Forelimb muscle (tissue), 1 donor: ENCODE results near the gene TBC1D22A. TPM values are rescaled to one million over a fixed set of nuclear protein-coding genes. Genes with fewer than 3 reads are reported as not detected.

Source experiments
- DNase-seq: peaks from one replicate; pipeline ENCODE4 v3.0.0-alpha.2; 2013; ENCODE audit warnings: low read depth
- polyA plus RNA-seq: library from polyadenylated mRNA; unstranded; fragments of 120-200 nt; gene quantifications from one replicate; pipeline ENCODE4 v1.2.1, GENCODE V29; 2013; ENCODE audit not compliant: insufficient read length

Gene TBC1D22A
- polyA plus RNA-seq, 1 donor, result 14.2 TPM

DNA sequence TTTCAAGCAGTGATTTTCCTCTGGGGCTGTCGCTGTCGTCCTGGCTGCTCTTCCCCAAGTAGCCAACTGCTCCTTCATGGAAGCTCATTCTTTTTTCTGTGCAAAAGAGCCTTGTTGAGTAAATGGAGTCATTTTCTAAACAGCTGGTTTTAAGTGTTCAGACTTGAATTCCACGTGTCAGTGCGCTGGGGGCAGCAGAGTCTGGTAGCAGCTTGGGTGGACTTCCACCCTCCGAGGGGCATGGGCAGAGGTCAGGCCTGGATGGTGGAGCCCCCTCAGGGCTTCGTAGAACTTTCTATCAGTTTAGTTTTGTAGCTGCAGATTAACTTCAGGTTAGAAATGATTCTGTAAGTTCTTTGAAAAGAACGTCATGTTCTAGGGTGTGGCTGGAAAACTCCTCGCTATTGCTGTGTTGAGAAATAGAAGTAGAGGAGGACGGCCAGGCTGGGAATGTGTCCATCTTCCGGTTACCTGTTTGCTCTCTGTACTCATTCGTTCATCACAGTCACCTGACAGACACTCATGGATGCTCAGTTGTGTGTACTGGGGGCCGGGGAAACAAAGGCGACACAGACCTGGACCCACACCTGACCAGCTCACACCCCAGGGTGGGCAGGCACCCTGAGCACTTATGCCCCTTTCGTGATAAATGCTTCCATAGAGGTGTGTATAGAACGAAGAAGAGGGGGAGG lies 270.7 kb downstream of the TBC1D22A start:
- DNase-seq, result no peak

DNA sequence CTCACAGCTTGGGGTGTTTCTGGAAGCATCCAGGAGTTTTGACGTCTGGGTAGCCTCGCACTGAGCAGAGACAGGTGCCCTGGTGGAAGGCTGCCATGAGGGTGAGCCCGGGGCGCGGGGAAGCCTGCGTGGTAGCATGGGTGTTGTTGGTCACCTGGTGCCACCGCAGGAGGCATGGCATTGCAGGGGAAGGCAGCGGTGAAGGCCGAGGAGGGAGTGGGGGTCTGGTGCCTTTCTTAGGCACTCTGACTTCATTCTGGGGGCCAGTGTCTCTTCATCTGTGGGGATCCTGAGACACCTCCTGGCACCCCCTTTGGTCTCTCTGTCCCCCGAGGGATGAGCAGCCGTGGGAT lies 271.2 kb downstream of the TBC1D22A start:
- no peak for DNase-seq

DNA sequence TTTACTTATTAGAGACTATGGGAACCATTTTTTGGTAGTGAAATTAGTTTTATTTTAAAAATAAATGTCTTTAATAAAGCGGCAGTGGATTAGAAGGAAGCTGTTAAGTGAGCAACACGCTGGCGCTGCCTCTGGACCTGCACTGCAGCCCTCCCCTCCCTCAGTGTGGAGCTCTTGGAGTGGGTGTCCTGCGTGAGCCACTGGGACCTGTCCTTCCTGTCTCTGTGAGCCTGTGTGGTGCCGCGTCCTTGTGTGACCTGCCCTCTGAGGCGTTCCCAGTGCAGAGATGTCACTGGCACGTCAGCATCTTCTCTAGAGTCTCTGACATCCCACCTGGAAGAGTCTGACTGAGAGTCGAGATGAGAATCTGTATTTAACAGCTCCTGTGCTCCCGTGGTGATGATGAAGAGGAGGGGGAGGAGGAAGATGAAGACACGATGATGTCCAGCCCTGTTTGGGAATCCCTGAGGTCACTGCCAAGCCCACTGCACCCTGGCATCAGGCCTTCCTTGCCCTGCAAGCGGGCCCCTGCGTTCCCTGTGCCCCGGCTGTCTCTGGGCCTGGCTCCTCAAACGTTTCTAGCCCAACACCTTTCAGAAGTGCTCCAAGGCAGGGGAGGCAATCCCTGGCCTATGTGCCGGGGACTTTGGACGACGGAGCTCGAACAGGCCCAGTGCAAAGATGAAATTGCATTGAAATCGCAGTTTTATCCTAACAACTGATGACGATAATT lies 271.8 kb downstream of the TBC1D22A start:
- DNase-seq, result no peak

DNA sequence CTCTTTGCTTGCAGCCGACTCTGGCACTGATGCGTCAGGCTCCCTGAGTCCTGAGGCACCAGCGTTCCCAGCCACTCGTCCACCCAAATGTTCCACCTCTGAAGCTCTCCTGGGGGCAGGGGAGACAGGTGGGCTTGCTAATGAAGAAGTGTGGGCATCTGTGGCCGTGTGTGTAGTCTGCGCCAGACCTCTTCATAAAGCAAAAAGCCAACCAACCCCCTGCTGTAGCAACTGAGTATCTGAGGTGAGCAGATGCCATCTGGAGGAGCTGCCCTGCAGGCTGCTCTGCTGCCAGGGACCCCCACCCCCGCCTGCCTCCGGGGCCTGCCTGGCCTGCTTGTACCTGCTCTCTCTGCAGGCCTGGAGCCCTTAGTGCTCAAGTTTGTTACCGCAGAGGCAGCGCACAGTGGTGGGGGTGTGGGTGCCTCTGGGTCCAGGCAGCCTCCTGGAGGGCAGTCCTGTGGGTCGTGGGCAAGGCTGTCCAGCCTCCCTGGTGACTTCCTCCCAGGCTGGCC lies 272.5 kb downstream of the TBC1D22A start:
- DNase-seq, result no peak

DNA sequence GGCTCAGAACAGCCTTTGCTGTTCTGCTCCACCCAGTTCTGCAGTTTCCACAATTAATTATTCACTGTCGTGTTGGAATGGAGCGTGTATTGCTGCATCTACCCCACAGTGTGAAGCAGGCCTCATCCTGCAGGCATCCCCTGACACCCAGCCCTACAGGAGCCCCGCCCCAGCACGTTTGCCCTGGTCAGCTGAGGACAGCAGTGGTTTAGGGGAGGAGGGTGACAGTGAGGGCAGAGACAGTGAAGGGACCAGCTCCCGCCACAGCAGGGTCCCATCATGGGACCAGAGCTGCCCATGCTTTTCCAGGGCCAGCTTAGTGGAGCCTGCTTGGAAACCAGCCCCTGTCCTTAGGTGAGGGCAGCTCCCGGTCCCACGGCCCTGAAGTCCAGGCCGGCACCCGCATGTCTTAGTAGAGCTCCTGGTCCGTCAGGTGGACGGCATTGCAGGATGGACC lies 273.0 kb downstream of the TBC1D22A start:
- no peak for DNase-seq

DNA sequence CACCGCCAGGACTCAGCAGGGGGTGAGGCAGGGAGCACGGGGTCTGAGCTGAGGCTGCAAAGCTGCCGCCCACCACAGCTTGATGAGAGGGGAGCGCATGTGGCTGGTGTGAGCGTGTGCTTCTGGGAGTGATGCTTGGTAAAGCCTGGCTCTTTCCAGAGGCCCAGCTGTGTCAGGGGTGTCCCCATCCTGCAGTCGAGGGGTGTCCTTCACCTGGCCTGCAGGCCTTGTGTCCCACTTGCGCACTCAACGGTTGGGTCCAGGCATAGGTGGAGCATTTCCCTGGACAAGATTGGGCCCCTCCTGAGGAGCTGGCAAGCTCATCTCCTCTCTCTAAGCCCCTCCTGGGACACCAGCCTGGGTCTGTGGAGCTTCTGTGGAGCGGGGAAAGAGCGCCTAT lies 273.9 kb downstream of the TBC1D22A start:
- no peak for DNase-seq

DNA sequence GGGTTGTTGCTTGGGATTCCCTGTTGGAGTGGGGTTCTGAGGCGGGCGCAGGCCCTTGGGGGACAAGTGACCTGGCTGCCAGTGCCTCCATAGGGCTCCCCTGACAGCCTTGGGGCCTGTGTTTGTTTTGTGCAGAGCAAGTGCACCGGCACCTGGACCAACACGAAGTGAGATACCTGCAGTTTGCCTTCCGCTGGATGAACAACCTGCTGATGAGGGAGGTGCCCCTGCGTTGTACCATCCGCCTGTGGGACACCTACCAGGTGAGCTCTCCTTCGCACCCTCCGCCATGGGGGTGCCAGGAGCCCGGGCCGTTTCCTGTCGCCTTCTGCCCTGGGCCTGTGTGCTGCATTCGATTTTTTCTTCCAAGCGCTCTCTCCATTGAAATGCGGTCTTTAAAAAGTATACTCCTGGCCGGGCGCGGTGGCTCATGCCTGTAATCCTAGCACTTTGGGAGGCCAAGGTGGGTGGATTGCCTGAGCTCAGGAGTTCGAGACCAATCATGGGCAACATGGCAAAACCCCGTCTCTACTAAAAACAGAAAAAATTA lies 274.6 kb downstream of the TBC1D22A start:
- no peak for DNase-seq

DNA sequence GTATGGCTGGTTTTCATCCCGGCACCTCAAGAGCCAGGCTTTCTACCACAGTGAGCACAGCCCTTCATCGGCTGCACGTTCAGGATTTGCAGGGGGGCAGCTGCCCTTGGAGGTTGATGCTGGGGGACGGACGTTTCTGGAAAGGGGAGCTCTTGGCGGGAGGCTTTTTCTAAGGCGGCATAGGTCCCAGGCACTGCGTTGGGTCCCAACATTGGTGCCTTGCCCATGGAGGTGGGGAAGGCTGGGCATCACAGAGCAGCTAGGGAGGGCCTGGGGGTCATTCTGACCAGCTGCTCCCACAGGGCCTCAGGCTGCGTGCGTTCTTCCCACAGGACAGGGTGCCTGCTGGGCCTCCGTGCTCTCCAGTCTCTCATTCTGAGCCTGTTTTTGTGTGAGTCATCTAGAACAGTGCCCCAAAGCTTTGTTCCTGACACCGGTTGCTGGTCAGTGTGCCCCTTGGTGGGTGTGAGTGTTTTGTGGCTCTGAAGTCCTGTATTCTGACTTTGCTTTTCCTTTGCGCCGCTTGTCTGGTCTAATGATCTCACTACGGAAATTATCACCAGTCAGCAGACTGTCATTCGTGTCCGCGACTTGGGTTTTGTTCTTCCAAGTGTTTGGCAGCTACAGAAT lies 275.9 kb downstream of the TBC1D22A start:
- DNase-seq, result no peak

DNA sequence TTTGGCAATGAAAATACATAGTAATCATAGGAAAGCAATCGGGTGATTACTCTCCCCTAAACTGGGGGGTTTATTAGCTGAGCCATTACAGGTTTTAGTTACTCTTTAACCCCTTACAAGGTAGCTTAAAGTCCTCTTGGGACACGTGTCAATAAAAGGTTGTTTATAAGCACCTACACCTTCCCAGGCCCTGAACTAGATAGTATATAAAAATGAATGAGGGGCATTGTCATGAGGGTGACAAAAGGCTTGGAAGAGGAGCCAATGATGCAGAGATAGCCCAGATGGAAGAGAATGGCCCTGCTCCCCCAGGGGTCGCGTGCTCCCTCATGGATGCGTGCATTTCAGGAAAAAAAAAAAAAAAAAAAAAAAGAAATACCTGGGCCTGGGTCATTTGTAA lies 276.9 kb downstream of the TBC1D22A start:
- no peak for DNase-seq

DNA sequence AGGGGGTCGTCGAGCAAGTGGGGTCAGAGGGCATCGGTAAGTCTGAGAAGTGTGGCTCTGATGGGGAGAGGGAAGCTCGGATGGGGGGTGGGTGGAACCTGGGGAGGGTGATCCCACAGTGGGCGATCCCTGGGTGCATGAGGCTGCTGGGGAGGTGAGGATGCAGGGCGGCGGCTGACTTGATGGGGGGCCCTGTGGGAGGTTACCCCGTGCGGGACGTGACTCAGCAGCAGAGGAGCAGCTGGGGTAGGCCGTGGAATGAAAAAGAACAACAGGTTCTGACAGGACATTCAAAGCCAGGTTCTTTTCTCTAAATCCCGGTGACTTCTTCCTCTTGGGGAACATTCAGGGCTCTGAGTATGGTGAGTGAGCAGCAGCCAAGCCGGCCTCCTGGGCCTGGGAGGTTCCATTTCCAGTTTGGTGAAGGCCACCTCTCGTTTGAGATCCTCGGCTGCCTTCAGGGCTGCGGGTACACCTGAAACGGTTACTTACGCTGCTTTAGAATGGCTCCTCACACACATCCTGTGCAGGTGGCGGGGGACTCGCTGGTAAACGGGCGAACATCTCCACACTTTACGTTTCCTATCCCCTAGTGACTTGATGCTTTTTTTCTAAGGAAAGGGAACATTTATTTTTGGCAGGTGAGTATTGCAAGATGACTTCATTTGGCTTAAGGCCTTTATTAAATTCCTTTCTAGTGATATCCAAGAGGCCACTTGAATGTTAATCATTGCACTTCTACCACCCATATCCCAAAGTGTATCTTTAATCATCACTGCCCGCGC lies 278.2 kb downstream of the TBC1D22A start:
- no peak for DNase-seq

DNA sequence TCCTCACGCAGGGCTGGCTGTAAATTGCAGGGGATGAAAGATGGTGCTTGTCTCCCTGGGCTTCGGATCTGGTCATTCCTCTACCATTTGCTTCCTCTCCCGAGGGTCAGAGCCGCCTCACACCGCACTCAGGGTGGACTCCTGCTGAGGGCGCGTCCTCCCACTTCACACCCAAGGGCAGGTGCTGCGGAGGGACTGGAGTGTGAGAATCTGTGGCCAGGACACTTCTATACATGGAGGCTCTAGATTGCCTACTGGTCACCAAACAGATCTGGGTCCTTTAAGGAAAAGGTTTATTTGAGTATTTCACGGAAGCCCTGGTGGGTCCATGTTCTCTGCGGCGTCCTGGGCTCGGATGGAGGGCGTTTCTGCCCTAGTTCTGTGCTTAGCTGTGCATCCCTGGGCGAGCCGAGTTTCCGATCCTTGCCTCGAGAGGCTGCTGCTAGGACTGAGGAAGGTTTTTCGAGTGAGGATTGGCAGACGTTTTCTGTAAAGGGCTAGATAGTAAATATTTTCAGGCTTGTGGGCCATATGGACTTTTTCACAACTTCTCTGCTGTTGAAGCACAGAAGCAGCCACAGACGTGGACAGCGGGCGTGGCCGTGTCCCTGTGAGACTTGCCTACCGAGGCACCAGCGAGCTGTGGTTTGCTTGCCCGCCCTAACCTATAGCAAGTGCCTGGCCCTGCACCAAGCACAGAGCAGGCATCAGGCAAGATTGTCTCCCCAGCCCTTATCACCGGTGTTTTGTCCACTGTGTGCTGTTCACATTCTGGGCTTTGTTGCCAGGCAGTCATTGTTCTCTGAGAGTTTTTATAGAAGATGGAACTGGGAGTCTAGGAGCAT lies 279.0 kb downstream of the TBC1D22A start:
- no peak for DNase-seq

DNA sequence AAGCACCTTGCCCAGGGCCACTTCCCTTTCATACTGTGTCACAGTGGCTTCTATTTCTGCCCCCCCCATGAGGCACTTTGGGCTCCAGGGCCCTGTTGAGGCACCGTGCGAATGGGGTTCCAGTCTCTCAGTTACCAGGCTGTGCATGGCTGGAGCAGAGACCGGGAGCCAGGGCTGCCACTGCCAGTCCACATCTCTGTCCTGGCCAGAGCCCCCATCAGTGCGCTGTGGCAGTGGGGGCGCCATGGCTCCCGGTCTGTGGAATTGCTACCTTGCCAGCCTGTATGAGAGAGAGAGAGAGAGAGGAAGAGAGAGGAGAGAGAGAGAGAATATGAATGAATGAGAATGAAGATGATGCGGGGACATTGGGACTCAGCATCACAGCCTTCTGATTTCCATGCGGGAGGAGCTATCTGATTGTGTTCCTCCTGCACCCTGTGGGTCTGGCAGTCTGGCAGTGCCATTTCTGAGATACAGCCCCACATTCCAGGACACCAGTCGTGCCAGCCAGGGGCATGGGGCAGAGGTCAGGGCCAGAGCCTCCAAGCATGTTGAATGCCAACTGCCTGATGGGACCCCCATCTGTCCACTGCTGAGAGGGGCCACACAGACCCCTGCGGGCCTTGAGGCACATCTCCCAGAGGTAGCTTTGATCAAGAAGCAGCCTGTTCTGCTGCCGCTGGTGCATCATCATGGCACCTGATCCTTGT lies 279.8 kb downstream of the TBC1D22A start:
- DNase-seq, result no peak

DNA sequence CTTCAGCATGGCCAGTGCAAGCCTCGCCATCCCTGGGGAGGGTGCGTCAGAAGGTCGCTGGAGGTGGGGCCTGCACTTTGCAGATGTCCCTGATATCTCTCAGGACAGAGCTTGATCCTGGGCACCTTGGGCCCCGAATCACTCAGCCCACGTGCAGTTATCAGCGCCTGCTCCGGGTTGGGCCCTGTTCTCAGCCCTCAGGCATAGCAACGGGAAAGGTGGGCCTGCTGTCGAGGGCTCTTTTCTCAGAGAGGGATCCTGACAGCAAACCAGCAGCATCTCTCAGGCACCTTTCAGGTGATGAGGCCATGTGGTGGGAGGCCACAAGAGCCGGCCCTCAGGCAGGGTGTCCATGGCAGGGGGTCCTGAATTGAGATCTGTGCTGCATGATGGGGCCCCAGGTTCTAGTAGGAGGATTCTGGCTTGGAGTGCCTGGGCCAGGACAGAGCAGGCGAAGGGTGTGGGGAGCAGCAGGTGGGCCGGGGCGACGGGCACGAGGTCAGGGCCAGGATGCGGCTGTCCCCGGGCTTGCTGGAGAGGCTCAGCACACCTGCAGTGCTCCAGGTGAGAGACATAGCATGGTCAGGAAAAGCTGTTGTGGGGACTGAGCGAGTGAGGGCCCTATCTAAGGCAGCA lies 280.5 kb downstream of the TBC1D22A start:
- DNase-seq, result no peak

DNA sequence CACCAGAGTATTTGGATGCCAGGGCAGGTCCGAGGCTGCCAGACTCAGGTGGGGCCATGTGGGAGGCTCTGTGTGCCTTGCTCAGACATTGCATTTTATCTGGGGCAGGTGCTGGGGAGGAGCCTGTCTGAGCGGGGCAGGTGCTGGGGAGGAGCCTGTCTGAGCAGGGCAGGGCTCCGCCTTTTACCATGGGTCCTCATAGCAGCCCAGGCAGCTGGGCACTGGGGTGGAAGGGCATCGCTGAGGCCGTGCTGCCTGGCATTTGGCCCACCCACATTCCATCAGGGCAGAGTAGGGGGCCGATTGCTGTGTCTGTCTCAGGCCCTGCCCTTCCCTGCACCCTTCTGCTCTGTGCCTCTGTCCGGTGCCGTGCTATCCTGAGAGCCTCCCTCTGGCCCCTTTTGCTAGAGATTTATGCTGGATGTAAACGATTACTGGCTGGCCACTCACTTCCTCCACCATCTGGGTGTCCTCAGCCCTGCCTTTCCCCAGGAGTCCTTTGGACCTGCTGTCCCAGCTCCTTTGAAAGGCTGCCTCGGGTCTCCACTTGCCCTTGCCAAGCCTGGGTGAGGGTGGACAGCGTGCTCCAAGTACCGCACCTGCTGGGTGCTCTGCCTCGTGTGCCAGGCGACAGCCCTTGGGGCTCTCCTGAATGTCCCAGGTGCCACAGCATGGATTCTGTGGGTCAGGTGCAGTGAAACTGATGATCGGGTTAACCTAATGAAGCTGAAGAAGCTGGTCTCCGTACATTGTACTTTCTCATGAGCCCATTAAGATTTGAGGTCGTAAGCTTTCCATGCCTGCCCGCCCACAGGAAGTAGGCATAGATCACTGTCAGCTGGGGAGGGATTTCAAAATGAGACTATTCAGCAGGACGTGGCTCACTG lies 281.6 kb downstream of the TBC1D22A start:
- DNase-seq, result no peak

DNA sequence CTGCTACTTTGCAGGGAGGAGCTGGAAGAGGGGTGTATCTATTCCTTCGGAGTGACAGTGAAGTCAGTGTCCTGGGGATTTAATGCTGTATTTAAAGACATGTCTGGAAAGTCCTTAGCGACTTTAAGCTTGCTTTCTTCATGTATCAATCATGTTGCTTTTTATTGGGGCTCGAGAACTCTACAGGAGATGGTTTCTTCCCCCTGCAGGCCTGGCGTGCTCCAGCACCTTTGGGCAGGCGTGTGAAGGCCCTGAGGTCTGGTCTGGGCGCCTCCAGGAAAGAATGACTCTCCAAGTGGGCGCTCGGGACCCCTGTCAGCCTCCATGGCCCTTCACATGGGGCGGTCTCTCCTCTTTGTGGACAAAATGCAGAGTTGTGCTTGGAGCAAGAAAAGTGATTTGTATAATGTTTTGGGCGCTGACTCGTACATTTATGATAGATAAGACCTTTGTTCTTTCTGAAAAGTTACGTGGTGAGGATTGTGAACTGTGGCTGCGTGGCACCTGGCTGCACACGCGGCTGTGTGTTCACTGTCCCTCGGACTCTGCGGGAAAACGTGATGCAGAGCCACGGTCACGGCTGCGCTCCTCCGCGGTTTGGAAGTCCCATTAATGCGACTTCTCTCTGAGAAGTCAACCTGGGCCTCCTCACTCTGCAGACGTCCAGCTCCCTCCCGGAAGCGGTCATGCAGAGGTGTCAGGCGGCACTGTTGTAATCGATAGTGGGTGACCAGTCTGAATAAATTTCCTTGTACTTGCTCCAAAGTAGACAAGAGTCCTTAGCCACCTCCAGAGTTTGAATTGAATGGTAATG lies 282.5 kb downstream of the TBC1D22A start:
- DNase-seq, result no peak

DNA sequence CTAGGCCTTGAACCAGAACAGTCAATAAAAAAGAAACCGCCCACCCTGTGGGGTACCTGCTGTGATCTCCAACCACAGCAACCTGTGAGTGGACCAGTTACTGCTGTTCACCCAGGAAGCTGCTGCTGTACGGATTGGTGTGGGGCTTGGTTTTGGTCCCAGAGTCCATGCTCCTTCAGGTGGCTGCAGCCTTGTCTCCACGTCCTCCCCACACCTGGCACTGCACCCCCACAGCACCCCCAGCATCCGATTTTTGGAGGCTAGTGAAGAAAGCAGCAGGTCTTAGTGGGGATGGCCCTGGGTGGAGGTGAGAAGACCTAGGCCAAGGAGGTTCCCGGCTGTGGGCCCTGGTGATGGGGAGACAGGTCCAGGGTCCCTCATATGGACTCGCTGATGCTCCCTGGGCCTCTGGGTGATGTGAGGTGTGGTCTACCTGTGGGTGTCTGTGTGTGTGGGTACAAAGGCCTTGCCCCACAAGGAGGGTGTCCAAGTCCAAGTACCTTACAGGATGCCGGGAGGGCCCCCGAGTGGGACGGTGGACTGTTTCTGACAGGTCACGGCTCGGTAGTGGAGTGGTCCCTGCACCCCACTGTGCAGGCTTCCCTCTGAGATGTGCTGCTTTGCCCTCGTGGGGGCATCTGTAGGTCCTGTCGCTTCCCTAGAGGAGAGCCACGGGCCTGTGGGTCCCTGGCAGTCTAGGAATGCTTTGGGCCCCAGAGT lies 283.4 kb downstream of the TBC1D22A start:
- DNase-seq, result no peak
